Fibroblast of upper back skin (primary cell): ENCODE data around the gene MAPK6.
"Not testable (repeated sequence)": the region's sequence is repeated elsewhere in the genome, so short reads cannot be mapped to it uniquely, and the experiment has no call there.

Experiments
- DNase-seq: peaks from one replicate; pipeline ENCODE4 v3.0.0-alpha.2; 2013

The MAPK6 gene

DNA sequence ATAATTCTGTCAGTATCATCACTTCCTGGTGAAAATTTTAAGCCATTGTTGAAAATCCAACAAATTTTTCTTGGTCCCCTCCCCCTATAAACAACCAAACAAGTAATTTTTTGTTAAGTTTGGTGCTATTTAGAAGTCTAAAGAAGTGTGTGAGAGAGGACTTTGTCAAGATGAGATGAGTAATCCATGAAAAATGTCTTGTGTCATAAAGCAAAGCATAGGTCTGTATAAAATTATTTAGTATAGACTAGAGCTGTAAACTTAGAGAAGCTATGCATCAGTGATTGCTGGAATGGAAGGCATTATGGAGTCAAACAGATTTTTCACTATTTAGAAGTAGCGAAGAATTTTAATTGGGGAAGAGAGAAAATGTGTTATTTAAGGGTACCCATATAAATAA, 31.4 kb downstream of the MAPK6 start:
- DNase-seq = peak; percentile 62

DNA sequence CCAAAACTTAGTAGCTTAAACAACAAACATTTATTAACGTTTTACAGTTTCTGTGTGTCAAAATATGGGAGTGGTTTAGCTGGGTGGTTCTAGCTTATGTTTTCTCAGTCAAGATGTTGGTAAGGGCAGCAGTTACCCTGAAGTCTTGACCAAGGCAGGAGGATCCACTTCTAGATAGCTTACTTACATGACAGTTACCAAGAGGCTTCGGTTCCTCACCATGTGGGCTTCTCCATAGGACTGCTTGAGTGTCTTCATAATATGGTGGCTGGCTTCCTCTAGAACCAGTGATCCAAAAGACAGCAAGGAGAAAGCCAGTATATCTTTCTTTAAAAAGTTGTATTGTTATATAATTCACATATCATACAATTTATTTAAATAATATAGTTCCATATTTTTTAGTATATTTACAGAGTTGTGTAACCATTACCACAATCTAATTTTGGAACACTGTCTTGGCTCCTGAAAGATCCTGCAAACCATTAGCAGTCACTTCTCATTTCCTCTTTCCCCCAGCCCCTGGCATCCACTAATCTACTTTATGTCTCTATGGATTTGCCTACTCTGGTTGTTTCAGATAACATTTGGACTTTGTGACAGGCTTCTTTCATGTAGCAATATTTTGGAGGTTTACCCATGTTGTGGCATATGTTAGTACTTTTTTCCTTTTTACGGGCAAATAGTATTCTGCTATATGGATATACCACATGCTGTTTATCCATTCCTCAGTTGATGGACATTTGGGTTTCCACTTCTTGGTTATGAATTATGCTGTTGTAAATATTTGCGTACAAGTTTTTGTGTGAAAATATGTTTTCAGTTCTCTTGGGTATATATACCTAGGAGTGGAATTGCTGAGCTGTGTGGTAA, 33.3 kb downstream of the MAPK6 start:
- no peak for DNase-seq

DNA sequence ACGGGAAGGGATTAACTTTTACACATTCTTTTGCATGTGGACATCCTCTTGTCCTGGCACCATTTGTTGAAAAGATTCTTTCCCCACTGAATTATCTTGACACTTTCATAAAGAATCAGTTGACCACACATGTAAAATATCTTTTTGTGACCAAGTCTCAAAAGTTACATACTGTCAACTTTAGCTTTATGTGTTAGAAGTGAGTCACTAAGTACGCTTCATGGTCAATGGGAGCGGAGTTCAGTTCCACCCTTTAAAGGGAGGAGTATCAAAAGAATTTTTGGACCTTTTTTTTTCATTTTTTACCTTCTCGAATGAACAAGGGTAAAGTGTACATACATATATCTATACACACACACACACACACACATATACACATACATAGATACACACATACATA, 35.4 kb downstream of the MAPK6 start:
- DNase-seq = no peak

DNA sequence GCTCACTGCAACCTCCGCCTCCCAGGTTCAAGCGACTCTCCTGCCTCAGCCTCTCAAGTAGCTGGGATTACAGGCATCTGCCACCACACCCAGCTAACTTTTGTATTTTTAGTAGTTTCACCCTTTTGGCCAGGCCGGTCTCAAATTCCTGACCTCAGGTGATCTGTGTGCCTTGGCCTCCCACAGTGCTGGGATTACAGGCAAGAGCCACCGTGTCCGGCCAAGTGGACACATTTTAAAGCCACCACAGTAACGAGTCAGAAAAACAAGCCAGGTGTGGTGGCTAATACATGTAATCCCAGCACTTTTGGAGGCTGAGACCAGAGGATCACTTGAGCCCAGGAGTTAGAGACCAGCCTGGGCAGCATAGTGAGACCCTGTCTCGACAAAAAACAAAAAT, 35.8 kb downstream of the MAPK6 start:
- DNase-seq = not testable (repeated sequence)

DNA sequence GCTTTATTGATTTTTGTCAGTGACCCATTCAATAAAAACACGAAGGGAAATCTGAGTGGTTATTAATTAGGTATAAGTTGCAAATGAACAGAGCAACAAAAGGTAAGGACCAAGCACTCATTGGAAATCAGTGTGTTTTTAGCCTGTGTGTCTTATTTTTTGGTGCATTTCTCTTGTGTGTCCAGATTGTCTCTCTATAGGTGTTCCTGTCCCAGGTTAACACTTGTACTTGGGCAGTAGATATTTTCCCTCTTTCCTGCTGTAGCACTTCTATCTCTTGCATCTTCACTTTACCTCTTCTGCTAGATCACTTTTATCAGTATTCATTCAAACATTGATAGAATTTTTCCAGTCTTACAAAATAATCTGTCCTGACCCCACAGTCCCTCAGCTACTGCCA, 37.0 kb downstream of the MAPK6 start:
- no peak for DNase-seq

DNA sequence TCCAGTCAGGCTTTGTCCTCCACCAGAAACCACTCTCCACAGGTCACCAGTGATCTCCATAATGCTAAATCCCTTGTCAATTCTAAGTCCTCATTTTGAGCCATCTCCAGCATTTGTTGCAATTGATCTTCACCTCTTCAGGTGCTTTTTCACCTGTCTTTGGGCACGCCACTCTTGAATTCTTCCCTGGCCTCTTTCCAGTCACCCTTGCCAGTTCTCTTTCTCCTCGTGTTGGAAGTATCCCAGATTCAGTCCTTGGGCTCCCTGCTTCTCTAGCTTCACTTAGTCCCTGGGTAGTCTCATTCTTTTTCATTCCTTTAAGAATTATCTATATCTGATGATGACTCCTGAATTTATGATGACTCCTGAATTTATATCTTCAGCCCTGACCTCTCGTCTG, 37.5 kb downstream of the MAPK6 start:
- no peak for DNase-seq

DNA sequence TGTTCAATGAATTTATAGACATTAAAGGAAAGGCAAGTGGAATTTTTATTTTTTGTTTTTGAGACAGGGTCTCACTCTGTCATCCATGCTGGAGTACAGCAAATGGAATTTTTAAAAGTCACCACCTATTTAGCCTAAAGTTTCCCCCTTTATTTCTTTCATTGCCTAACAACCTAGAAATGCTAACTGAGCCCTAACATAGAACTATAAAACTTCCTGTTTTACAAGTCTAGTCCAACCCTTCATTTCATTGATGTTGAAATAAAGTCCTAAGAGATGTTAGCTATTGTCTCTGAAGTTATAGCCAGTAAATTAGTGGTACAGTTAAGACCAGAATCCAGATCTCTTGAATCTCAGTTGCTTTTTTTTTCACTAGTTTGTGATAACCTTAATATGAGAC, 39.0 kb downstream of the MAPK6 start:
- DNase-seq = no peak

DNA sequence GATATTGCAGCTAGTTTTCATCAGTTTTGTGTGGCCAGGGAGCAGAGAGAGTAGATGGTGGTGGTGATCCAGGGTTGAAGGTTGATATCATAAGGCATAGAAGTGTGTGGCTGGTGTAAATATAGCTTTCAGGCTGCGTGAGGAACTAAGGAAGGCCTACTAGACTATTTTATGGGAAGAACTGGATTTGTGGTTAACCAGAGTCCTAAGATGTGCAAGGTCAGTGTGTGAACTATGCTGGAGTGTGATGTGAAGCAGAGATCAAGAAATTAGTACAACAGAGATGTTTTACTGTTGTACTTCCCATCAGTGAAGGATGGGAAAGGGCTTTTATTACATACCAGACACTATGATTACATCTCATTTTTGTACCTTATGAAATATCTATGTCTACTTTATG, 41.5 kb downstream of the MAPK6 start:
- DNase-seq = no peak

DNA sequence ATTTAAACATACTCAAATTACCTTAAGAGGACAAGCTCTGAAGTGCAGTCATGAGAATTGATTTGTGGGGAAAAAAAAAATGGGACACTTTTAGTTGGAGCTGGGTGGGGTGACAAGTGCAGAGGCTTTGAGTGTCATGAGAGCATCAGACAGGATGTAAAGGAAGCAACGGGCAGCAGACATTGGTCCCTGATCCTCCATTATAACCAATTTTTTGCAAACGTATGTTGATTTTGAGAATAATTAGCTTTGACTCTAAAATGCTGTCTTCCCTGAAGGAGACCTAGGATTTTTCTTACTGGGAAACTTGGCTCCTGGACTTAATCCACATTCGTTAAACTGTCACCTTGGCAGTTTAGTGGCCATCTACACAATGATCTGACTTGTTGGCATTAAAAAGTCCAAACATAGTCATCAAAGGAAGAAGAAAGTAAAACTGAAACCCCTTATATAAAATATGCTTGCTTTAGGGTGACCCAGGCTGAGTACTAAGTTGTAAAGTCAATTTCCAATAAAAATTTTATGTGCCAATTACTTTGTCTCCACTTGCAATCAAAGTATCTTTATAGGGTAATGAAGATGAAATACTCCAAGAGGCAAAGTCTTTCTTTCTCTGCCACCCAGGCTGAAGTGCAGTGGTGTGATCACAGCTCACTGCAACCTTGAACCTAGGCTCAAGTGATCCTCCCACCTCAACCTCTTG, 48.0 kb downstream of the MAPK6 start:
- no peak for DNase-seq

DNA sequence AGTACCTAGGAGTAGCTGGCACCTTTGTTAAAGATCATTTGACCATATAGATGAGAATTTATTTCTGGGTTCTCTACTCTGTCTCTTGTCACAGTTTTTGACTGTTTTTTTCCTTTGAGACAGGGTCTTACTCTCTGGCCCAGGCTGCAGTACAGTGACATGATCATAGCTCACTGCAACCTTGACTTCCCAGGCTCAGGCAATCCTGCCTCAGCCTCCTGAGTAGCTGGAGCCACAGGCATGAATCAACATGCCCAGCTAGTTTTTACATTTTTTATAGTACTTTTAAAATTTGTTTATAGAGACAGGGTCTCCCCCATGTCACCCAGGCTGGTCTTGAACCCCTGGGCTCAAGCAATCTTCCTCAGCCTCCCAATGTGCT, 48.5 kb downstream of the MAPK6 start:
- no peak for DNase-seq

DNA sequence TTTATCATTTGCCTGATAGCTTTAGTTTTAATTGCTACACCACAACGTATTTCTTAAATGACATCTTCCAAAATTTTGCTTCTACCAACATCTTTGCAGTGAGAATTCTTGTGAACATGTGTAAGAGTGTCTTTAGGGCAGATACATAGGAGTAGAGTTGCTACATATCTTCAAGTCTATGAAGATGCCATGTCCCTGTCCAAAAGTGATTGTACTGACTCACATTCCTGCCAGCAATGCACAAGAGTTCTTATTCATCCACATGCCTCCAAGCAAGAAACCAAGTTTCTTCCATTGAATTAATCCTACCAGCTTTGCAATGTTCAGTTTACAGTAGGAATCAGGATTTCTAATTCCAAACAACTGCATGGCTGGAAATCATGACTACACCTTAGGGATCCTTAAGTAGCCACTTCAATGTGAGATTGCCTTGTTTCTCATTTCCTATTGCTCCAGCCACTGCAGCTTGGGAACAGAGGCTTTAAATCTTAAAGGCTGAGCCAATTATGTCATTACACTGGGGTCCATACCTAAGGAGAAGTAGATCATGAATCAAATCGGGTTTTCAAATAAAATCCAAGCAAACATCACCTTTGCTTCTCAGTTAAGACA, 49.1 kb downstream of the MAPK6 start:
- DNase-seq = peak; percentile 18

DNA sequence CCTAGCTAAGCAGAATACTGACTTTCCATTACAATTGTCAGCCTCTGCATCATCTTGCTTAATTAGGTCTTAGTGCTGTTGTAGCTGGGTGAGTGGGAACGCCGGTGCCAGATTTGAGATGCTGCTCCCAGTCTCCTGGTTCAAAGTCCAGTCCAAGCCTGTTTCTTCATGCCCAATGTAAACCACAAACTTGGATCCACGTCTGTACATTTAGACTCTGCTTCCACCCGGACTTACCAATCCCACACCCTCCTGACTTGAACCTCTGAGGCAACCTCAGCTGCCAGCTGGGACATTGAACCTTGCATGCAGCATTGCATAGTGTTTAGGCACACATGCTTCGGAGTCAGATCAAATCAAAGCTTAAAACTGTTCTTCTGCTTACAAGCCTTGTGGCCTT, 50.5 kb downstream of the MAPK6 start:
- no peak for DNase-seq

DNA sequence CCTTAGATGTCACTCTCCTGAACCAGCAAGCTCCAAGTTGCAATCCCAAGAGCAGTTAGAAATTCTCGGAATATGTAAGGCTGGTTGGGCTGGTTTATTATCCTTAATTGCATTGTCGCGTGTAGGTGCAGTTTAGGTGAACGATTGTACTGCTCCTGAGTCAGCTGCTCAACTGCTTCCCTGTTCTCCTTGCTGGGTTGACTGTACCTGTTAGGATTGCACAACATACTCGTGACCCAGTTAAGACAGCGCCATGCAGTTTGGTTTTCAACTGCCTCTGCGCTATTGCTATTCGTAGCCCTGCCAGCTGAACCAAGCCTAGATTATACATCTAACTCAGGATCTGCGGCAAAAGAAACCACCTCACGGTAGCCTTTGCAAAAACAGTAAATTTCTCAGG, 52.6 kb downstream of the MAPK6 start:
- no peak for DNase-seq

DNA sequence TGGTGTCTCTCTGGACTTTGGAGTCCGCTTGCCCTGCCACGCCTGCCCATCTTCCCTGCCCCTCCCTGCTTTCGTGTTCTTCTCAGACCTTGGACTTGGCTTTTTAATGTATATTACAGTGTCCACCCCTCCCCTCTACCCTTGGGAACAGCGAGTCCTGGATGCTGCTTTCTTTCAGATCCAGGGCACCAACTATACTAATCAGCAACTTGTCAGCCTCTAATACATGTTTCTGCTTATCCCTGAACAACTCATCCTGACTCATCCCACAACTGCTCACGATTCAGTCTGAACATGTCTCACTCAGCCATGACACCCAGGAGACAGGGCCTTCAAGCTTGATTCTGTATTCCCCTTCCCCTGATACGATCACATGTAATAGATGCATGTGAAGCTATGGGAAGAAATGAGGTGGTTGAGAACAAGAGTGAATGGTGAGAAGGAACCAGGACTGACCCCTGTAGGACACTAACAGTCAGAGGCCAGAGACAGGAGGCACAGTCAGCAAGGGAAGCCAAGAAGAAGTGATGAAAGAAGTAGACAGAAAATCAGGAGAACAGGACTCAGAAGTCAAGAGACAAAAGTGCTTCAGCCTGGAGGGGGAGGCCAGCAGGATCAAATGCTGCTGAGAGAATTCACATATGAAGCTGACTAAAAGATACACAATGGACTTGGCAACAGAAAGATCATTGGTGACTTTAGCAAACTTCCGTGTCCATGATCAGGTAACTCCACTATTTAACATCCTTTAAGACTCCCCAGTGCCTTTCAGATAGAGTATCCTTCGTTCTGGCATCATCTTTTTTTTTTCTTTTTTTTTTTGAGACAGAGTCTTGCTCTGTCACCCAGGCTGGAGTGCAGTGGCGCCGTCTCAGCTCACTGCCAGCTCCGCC, 58.1 kb downstream of the MAPK6 start:
- DNase-seq = peak; percentile 89

DNA sequence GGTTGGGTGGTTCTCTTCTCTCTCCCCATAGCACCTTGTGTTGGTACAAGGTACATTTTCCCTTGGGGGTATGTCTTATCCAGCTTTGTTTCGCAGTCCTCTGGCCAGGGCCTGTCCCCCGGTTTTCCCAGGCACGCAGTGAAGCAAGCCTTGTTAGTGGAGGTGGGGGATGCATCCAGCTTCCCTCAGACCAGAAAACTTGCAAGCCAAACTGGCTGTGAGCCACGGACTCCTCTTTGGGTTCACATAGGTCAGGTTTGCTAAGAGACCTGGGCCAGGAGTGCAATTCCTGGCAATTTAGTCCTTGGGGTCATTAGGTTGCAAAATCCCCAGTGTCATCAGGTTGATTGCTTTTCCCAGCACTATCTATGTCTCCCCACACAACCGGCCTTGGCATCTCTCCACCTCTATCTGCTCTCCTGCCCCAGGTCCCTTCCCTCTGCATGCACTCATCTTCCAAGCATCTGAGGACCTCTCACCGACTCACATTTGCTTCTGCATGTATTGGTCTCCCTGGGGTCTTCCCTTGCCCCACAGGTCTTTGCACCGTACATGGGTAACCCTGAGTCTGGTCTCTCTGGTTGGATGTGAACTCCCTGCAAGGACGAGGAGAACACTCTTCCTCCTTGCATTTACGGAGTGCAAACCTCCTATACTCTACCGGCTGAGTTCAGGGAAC, 59.3 kb downstream of the MAPK6 start:
- DNase-seq = no peak

DNA sequence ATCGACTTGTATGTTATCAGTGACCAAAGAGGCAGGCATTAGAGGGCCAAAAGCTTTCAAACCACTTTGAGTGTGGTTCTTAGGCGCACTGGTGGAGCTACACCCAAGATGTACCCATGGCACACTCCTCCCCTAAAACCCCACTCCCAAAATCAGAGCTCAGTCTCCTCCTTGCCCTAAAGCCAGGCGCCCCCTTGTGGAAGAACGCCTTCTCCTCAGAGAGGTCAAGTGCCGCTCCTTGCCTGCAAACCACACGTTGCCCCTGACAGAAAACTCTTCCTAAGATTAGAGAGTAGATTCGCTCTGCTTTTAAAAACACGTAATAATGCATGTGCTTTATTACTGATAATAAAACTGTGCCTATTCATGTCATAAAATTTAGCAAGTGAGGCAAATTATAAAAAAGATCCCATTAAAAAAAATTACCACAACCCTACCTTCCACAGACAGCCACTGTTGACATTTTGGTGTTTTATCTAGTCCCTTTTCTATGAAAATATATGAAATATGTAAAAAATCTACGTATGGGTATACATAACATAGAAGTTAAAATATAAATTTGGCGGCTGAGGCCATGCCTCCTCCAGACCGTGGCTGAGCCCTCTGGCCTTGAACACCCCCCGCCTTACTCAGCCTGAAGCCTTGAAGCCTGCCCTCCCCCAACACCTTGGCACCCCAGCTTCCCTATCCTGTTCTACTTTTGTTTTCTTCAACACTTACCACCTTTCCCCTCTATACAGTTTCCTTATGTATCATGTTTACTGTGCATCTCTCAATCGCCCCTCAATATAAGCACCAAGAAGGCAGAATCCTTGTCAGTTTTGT, 60.1 kb downstream of the MAPK6 start:
- DNase-seq = peak; percentile 61

DNA sequence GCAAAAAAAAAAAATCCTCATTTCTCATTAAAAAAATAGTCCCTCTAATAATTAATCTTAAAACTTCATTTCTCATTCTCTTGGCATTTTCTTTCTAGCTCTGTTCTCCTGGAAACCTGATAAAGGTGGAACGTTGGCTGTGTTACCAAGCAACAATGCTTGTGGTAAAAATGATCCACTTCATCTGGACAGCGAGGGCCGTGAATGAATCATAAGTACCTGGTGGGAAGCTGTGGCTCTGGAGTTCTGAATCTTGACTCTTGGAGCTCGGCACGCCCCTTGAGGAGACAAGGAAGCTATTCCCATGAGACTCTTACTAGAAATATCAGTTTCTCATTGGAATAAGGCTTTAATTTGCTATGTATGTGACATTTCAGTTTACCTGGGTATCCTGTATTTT, 61.0 kb downstream of the MAPK6 start:
- DNase-seq = no peak

DNA sequence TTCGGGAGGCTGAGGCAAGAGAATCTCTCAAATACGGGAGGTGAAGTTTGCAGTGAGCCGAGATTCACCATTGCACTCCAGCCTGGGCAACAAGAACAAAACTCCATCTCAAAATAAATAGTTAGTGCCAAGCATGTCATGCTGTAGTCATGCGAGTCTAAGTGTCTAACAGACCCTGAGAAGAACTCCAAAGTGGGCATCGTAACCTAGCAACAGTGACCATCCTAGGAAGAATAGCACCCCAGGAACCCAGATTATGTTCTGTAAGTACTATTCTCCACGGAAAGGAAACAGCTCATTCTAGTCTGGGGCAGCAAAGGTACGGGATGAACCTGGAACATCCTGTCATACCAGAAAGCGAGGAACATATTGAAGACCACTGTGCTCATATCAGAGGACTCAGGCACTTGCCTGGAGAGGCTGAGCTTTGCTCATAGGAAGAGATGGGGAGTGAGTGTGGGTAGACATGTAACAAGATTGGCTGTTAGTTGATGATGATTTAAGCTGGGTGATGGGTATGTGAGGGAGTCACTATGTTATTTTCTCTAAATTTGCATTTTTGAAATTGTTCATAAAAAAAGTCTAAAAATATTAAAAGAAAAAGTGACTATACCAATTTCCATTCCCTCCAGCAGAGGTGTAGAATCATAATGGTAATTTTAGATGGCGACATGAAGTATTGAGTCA, 61.8 kb downstream of the MAPK6 start:
- DNase-seq = no peak

DNA sequence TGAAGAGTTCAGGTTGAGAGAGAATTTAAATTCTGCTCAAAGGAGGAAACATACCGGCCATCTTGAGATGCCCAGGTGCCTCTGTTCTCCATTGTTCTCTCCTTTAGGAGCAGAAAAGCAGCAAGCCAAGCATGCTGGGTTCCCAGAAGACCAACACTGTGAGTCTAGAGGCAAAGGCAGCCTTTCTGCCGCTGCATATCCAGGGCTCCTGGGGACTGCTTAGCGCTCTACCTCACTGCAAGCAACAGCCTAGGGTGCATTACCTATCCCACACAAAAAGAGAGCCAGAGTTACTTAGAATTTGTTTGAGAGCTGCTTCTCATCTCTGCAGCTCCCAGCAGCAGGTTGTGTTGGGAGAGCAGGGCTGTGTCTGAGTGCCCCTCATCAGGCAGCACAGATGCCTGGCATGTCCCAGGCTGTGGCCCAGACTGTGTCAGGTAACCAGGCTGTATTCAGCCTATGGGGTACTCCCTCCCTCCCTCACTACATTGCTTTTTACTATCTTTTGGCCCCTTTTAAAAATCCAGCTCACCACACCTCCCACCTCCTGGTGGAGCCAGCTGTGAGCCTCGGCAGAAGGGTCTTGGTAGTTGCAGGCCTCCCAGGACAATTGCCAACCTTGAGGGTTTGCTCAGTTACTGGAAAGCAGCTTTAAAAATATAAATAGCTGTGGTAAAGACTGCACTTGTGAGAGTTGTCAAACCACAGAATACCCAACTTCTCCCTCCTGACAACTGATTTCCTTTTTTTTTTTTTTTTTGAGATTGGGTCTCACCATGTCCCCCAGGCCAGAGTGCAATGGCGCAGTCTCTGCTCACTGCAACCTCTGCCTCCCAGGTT, 63.4 kb downstream of the MAPK6 start:
- DNase-seq = peak; percentile 75

DNA sequence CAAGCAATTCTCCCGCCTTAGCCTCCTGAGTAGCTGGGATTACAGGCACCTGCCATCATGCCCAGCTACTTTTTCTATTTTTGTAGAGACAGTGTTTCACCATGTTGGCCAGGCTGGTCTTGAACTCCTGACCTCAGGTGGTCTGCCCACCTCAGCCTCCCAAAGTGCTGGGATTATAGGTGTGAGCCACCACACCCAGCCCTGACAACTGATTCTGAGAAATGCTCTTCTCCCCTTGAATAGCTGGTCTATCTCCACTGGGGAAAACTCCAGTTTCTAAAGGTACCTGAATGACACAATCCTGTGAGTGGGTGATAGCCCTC, 64.0 kb downstream of the MAPK6 start:
- DNase-seq = not testable (repeated sequence)
